HG03575 (cell line): ENCODE data around the gene SLC22A31.
"Not testable (repeated sequence)": the region's sequence is repeated elsewhere in the genome, so short reads cannot be mapped to it uniquely, and the experiment has no call there.

Source experiments
- ATAC-seq: cut with Tn5 transposase; IDR thresholded peaks from one replicate; pipeline ENCODE4 v1.9.1; 2021; ENCODE audit not compliant: unreplicated experiment, insufficient number of reproducible peaks, low FRiP score; ENCODE audit errors: extremely low read depth

SLC22A31 gene

DNA sequence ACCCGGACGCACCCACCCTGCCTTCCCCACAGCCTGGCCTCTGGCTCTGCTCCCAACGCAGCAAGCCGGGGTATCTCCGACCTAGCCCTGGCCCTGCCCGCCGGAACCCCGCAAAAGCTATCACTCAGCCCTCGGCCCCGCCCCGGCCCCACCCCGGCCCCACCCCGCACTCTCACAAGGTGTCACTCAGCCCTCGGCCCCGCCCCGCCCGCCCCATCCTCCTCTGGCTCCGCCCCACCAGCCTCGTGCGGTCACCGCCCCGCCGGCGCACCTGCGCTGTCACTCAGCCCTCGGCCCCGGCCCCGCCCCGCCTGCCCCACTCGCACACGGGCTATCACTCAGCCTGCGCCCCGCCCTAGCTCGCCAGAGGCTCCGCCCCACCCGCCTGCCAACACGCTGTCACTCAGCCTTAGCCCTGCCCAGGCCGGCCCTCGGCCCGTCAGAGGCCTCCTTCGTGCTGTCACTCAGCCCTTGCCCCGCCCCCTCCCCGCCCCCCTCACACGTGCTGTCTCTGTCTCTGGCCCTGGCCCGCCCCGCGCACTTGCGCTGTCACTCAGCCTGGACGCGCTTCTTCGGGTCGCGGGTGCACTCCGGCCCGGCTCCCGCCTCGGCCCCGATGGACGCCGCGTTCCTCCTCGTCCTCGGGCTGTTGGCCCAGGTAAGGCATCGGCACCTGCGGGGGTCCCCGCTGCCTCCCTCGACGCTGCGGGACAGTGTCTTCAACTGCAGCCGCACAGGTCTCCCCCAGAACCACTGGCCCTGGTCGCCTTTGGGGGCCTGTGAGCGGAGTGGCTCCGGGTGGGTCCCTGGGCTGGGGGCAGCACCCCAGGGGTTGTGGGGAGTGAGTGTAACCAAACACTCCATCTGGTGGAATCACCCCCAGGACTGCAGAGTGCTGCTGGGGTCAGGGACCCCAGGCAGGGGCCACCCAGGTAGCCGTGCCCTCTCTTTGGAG is 28.8 kb downstream of the SLC22A31 start, which contains the start of gene CDH15:
CDH15 (plus strand) TSS at position 533 of the 955 bp plus-strand sequence; CDS start at position 617, 84 bp downstream.
- no peak for ATAC-seq

DNA sequence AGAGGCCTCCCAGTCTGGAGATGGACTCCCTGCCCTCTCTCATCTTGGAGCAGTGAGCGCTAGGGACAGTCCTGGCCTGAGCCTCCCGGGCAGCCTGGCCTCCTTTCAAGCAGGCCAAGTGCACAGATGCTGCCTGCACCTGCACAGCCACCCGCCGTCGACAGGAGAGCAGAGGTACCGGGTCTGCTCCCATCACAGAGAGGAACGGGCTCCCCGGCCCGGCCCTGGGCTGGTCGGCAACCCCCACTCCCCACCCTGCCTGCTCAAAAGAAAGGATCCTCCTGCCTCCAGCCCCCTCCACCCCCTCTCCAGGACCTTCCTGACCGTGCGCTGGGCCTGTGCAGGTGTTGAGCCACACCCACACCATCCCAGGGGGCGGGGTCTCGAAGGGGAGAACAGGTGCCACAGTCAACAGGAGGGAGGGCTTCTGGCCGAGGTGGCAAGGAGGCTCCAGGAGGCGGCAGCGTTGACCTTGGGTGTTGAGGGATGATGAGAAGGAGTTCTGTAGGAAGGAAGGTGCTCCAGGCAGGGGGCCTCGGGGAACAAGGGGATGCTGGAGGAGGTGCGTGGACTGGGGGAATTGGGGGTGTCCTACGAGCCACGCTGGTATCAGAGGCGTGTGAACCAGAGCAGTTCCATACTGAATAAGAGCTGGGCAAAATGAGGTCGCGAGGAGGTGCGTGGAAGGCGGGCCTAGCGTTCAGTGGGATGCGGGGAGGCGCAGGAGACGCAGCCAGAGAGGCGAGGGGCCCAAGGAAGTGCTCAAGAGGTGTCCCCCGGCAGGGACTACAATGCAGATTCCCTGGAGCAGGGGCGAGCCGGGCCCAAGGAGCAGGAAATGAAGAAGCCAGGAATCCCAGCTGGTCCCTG is 29.8 kb downstream of the SLC22A31 start:
- ATAC-seq: no peak

DNA sequence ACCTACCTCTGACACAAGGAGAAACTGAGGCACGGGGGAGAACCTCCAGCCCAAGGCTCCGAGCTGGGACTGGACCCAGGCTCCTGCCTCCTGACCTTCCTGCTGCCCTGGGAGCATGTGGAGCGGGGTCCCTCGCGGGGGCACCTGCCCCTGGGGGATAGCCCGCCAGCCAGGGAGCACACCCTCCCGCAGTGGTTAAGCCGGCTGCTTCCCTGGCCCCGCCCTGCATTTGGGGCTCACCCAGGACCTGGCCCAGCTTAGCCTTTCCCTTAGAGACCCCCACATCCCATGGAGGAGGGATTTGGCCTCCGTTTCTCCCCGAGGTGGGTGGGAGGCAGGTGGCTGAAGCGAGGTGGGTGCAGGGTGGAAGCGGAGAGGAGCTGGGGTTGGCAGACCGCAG is 30.6 kb downstream of the SLC22A31 start:
- no peak for ATAC-seq

DNA sequence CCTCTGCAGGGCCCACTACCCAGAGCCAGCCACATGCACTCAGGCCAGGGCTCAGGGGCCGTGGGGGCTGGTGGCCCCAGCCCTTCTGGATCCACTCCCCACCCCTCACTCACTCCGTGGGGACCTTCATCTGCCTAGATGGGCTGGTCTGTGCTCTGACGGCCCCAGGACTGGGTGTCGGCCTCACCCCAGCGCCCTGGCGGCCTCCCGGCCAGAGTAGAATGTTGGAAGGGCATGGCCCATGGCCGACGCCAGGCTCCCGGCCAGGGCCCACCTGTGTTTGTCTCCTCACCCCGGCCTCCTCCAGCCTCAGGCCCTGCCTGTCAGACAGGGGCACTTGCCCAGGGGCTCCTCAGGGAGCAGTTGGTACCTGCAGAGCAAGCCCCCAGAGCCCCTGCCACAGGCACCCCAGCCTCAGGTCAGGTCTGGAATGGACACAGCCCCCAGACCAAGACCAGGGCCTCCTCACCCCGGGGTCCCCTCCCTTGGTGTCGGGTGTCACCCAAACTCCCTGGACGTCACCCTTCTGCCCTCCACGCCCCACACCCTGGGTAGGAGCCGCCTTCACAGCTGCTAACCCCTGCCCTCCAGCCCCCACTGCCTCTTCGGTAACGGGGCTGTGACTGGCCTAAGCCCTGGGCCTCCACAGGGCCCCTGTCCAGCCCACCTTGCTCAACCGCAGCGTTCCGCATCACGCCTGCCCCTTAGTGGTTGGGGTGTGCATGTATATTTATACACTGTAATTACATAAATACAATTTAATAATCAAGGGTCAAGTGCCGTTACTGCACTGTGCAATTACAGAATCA is 31.8 kb downstream of the SLC22A31 start:
- no peak for ATAC-seq

DNA sequence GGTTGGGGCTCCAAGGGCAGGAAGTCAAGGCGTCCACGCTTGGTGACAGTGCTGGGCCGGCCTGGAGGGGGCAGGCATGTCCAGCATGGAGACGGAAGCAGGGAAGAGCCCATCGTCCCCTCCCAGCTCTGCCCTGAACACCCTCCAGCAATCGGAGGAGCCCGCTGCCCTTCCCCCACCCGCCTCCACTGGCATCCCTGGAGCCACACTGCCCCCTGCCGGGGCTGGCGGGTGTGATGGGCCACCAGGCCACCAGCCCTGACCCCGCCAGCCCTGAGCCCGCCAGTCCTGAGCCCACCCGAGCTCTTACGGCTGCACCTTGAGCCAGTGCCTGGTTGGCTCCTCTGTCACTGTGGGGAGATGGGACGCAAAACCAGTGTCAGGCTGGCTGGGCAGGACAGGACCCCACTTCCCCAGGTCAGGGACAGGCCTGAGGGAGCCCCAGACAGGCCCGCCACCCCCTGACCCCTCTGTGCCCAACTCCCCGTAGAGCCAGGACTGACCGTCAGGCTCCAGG is 32.9 kb downstream of the SLC22A31 start:
- ATAC-seq: no peak

DNA sequence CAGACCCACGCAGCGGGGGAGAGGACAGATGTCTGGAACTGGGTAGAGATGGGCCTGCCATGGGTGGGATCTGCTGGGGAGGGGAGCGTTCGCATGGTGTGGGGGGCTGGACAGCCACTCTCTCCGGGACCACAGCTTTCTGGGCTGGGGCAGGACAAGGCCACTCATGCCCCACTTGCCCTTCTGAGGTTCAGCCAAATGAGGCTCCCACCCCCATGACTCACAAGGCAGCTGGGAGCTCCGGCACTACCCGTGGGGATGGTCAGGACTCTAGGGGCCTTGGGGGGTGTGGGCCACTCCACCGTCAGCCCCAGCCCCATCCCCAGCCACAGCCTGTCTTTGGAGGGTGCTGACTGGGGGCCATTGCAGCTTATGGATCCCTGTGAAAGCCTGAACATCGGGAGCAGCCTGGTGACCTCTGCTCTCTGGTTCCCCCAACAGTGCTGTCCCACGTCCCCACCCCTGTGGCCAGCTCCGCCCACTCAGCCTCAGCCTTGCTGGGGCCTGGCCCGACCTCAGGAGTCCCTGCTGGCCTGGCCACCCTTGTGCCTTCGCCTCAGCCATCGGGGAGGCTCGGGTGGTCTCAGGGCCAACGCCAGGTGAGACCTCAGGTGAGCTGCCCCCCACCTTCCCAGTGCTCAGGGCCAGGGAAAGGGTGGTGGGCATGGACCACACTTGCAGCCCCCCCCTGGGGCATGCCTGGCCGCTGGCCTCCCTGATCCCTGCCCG is 33.5 kb downstream of the SLC22A31 start:
- ATAC-seq: no peak

DNA sequence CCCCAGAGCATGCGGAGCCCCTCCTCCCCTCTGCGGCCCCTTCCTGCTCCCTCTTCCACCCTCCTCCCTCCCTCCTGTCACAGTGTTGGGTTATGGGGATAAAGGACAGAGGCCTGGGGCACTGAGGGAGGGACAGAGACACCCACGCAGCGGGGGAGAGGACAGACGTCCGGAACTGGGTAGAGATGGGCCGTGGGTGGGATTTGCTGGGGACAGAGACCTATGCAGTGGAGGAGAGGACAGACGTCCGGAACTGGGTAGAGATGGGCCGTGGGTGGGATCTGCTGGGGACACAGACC is 34.7 kb downstream of the SLC22A31 start:
- not testable (repeated sequence) for ATAC-seq

DNA sequence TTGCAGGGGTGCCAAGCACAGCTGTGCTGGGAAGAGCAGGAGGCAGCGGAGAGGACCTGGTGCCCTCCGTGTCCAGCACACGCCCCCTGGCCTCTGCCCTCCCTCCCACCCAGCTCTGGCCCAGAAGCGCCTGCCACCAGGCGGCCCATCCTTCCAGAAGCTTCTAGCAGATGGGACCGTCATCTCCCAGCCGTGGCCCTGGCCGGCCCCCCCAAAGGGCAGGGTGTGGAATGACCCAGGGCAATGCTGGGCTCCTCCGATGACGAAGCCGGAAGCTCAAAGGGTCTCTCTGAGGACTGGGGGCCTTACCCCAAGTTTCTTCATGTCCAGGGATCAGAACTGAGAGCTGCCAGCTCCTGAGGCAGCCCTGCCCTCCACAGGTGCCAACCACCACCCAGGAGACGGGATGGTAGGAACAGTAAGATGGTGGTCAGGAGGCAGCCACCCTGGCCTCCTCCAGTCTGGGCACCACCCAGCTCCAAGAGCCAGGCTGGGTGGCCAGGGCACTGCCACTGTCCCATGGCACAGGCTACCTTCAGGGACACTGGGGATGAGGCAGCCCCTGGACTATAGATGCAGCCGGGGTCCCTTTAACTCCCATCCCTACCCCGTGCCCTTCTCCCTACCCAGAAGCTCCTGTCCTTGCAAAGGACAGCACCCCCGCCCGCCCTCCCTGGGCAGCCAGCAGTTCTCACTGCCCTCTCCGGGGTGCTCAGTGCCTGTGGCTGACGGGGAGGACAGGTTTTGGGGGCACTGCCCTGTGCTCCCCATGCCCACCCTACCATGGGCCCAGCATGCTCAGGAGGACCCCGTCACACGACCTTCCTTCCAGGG is 35.3 kb downstream of the SLC22A31 start:
- ATAC-seq: no peak

DNA sequence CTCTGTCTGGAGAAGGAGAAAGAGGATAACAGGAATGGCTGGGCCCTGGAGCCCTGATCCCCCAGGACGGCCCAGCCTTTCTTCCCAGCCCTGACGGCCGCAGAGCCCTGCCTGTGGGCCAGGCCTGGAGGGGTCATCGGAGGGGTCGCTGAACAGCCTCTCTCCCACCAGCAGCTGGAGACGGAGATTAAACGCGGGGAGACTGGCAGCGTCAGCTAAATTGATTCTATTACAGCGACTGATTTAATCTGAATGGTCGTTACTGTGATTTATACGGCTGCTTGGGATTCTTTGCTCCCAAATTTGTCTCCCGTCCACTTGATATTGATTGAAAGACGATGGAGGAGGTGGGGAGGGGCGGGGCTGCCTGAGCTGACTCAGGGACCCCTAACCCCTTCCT is 35.9 kb downstream of the SLC22A31 start:
- ATAC-seq: no peak

DNA sequence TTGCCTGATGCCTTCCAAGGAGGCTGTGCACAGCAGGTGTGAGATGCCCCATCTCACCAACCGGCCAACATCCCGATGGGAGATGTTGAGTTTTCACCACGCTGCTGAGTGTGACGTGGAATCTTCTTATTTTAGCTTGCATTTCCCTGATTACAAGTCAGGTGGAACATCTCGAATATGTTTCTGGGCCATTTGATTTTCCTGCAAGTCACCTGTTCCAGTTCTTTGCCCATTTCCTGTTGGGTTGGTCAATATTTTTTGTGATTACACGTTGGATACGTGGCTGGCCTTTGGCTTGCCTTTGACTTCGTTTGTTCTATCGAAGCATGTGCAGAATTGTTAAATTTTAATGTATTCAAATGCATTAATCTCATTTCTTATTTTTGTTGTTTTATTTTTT is 37.0 kb downstream of the SLC22A31 start:
- ATAC-seq: no peak

DNA sequence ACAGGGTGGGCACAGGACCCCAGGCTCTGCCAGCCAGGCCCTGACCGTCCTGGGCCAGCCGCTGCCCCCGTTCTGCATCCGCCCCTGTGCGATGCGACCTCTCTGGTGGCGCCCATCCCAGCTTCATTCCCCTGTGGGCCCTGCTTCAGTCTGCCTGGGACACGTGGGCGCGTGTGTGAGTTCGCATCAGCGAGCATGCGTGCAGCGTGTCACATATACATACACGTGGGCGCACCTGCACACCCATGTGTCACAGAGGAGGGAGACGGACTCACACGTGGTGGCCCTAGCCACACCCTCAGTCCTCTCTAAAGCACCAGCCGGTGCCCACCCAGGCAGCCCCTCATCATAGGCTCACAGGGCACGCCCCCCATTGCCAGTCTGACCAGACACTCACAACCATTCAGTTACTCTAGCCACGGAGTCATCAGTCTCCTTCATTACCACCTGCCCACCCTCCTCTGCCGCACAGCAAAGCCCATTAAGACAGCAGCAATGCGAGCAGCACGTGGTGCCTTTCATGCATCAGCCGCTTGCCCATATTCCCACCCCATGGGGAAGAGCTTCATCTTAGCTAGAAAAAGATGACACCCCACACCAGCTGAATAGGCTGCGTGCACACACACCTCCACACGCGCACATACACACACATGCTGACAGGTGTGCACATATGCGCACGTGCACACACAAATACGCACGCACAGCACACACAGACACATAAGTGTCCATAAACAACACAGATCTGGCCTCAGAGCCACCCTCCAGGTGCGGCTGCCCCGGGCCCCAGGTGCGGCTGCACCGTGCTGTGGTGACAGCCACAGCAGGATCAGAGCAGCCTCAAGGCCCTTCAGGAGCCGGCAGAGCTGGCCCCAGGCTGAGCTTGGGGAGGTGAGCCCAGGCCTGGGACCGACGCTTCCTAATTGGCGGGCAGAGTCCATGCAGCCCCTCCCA is 38.3 kb downstream of the SLC22A31 start:
- ATAC-seq: no peak

DNA sequence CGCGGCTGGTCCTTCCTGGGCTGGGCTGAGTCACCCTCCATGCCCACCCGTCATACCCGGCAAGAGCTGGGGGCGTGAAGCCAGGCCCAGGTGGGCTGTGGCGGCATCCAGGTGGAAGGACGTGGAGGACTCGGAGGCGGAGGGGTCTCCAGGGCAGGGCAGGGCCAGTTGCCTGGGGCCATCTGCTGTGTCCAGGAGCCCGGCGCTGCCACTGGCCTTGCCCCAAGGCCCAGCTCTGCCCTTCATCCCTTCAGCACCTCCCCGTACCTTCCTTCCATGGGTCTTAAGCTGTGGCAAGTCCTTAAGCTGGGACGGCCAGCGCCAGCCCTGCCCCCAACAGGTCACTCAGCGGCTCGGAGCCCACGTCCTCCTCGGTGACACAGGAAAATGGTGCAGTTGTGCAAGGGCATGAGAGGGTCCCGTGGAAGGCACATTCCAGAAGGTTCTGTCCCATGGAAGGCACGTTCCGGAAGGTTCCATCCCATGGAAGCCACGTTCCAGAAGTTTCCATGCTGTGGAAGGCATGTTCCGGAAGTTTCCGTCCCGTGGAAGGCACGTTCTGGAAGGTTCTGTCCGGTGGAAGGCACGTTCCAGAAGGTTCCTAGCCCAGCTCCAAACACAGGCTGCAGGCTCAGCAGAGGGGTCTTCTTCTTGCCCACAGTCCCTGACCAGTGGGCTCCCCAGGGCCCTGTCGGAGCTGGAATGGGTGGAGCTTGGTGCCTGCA is 39.2 kb downstream of the SLC22A31 start:
- ATAC-seq: no peak

DNA sequence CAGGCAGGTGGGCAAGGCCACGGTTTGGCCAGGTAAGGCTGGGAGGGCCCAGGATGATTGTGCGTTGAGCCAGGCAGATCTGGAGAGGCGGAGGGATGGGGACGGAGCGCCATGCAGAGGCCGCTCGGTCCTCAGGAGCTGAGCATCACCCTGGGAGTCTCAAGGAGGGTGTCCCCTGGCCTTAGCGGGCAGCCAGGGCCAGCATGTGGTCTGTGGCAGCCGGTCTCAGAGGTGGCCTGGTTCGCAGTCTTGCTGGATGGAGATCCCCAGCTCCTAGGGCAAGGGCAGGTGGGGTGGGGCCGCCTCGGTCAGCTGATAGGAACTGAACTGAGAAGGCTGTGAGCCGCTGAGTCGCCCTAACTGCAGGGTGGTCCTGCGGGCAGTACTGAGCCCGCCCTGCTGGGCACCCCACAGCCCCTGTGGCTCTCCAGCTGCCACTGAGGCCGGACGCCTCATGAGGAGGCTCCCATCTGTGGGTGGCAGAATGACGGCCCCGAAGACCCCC is 40.4 kb downstream of the SLC22A31 start:
- no peak for ATAC-seq

DNA sequence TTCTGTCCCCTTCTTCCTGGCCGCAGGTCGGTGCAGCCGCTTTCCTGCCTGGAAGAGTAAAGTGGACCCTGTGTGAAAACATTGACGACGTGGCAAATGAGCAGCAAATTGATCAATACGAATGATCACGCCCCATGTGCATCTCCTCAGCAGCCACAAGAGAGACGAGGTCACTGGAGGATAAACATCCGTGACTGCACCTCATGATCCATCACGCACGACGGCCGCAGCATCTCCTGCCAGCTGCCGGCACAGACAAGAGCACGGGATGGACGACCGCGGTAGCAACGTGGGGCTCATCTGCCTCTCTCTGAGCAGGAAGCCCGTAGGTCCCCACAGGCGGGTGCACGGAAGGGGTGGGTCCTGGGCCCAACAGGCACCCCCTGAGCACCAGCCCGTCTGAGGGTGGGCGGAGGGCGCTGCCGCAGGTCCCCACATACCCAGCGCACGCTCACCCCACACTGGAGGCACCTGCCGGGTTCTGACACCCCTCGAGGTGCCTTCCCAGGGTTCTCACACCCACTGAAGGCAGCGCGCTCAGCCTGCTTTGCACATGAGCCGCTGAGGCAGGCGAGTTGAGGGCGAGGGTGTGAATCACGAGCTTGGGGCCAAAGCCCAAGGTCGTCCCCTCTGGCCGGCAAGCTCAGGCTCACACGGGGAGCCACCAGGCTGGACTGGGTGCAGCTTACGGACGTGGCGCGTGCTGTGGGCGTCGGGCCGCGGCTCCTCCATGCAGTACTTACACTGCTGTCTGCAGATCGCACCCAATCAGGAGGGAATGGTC is 41.1 kb downstream of the SLC22A31 start:
- ATAC-seq: no peak

DNA sequence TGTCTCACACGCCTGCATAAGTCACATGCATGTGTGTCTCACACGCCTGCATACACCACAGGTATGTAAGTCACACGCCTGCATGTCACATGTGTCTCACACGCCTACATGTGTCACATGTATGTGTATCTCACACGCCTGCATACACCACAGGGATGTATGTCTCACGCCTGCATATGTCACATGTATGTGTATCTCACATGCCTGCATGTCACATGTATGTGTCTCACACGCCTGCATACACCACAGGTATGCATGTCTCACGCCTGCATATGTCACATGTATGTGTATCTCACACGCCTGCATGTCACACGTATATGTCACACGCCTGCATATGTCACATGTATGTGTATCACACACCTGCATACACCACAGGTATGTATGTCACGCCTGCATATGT is 42.6 kb downstream of the SLC22A31 start:
- ATAC-seq: no peak
